ENCODE data around the gene PLXNB2. TPM values are rescaled to one million over a fixed set of nuclear protein-coding genes. Genes with fewer than 3 reads are reported as not detected.
"Not testable (repeated sequence)": the region's sequence is repeated elsewhere in the genome, so short reads cannot be mapped to it uniquely, and the experiment has no call there.

PLXNB2 gene
- total RNA-seq, 1 experiment from 2014 or later = 227 TPM

DNA sequence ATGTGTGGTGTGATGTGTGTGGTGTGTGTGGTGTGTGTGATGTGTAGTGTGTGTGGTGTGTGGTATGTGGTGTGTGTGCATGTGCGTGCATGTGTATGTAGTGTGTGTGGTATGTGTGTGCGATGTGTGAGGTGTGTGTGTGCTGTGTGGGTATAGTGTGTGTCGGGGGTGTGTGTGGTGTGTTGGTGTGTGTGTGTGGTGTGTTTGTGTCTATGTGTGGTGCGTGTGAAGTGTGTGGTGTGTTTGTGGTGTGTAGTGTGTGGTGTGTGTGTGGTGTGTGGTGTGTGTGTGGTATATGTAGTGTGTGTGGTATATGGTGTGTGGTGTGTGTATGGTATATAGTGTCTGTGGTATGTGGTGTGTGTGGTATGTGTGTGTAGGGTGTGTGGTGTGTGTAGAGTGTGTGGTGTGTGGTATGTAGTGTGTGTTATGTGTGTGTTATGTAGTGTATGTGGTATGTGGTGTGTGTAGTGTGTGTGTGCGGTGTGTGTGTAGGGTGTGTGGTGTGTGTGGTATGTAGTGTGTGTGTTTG lies 30.7 kb upstream of the PLXNB2 start:
- BruUV-seq (replicated peaks) = no TSS peak
- DNase-seq (ENCODE audit: low read depth, low spot score) = no peak
- ATAC-seq = no peak
- no peaks in the 10 kb centered on the region for H3K9me3 ChIP-seq (ENCODE audit: control insufficient read depth, insufficient read depth, low read depth, low read length)
- TF ChIP-seq, protein P1, sequence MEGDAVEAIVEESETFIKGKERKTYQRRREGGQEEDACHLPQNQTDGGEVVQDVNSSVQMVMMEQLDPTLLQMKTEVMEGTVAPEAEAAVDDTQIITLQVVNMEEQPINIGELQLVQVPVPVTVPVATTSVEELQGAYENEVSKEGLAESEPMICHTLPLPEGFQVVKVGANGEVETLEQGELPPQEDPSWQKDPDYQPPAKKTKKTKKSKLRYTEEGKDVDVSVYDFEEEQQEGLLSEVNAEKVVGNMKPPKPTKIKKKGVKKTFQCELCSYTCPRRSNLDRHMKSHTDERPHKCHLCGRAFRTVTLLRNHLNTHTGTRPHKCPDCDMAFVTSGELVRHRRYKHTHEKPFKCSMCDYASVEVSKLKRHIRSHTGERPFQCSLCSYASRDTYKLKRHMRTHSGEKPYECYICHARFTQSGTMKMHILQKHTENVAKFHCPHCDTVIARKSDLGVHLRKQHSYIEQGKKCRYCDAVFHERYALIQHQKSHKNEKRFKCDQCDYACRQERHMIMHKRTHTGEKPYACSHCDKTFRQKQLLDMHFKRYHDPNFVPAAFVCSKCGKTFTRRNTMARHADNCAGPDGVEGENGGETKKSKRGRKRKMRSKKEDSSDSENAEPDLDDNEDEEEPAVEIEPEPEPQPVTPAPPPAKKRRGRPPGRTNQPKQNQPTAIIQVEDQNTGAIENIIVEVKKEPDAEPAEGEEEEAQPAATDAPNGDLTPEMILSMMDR (IDR thresholded peaks at IDR 0.05) = no peak
- TF ChIP-seq SIN3A (IDR thresholded peaks at IDR 0.05; ENCODE audit: borderline replicate concordance, insufficient read depth, low read depth, low read length) (no peak), TCF7L2 (IDR thresholded peaks at IDR 0.05; ENCODE audit: low read depth, low read length) (no peak)
- TF ChIP-seq, protein P2, sequence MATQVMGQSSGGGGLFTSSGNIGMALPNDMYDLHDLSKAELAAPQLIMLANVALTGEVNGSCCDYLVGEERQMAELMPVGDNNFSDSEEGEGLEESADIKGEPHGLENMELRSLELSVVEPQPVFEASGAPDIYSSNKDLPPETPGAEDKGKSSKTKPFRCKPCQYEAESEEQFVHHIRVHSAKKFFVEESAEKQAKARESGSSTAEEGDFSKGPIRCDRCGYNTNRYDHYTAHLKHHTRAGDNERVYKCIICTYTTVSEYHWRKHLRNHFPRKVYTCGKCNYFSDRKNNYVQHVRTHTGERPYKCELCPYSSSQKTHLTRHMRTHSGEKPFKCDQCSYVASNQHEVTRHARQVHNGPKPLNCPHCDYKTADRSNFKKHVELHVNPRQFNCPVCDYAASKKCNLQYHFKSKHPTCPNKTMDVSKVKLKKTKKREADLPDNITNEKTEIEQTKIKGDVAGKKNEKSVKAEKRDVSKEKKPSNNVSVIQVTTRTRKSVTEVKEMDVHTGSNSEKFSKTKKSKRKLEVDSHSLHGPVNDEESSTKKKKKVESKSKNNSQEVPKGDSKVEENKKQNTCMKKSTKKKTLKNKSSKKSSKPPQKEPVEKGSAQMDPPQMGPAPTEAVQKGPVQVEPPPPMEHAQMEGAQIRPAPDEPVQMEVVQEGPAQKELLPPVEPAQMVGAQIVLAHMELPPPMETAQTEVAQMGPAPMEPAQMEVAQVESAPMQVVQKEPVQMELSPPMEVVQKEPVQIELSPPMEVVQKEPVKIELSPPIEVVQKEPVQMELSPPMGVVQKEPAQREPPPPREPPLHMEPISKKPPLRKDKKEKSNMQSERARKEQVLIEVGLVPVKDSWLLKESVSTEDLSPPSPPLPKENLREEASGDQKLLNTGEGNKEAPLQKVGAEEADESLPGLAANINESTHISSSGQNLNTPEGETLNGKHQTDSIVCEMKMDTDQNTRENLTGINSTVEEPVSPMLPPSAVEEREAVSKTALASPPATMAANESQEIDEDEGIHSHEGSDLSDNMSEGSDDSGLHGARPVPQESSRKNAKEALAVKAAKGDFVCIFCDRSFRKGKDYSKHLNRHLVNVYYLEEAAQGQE (IDR thresholded peaks at IDR 0.05; ENCODE audit: insufficient read depth in 1 of 2, low read depth in 2 of 2, low read length in 1 of 2) = no peak
- POLR2A ChIA-PET = no interaction called here
- H3K36me3 ChIP-seq (ENCODE audit: control insufficient read depth, insufficient read depth, low read length) = no peaks in the 10 kb centered on the region
- CTCF ChIA-PET = no interaction called here
- no peak overlapping the region for H3K27ac ChIP-seq (ENCODE audit: low read length)
- no peaks in the 10 kb centered on the region for H3K27me3 ChIP-seq (ENCODE audit: control insufficient read depth, insufficient read depth, low read length)
- H3K4me1 ChIP-seq (ENCODE audit: control insufficient read depth, insufficient read depth, low read length) = peaks cover 3% of the 10 kb centered on the region; the same call in 1 of the 2 replicates
- intact Hi-C loops (cut with micrococcal nuclease; ENCODE audit: unreplicated experiment) (no loop called here), in situ Hi-C loops (cut with HindIII; ENCODE audit: low pct_unique_long_range_greater_than_20kb, low sequenced_read_pairs) (no loop called here)
- no peak overlapping the region for H3K4me3 ChIP-seq (ENCODE audit: low read depth in 2 of 2, low read length in 2 of 2)

DNA sequence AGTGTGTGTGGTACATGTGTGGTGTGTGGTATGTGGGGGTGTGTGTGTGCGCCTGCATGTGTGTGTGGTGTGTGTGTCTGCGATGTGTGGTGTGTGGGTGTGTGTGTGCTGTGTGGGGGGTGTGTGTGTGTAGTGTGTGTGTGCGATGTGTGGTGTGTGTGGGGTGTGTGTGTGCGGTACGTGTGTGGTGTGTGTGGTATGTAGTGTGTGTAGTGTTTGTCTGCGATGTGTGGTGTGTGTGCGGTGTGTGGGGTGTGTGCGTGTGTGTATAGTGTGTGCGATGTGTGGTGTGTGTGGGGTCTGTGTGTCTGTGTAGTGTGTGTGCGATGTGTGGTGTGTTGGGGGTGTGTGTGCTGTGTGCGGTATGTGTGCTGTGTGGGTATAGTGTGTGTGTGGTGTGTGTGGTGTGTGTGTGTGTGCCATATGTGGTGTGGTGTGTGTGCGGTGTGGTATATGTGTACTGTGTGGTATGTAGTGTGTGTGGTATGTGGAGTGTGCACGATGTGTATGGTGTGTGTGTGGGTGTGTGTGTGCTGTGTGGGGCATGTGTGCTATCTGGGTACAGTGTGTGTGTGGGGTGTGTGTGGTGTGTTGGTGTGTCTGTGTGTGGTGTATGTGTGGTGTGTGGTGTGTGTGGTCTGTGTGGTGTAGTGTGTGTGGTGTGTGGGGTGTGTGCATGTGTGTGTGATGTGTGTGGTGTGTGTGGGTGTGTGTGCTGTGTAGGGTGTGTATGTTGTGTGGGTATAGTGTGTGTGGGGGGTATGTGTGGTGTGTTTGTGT lies 30.0 kb upstream of the PLXNB2 start:
- no peak for DNase-seq (ENCODE audit: low read depth, low spot score)
- POLR2A ChIA-PET = no interaction called here
- BruUV-seq (replicated peaks) = no TSS peak
- intact Hi-C loops (cut with micrococcal nuclease; ENCODE audit: unreplicated experiment) = no loop called here
- CTCF ChIA-PET = no interaction called here
- Histone ChIP-seq H3K27ac (ENCODE audit: low read length) (no peak overlapping the region), H3K4me3 (ENCODE audit: low read depth in 2 of 2, low read length in 2 of 2) (no peak overlapping the region), H3K36me3 (ENCODE audit: control insufficient read depth, insufficient read depth, low read length) (no peaks in the 10 kb centered on the region), H3K27me3 (ENCODE audit: control insufficient read depth, insufficient read depth, low read length) (no peaks in the 10 kb centered on the region), H3K4me1 (ENCODE audit: control insufficient read depth, insufficient read depth, low read length) (peaks cover 3% of the 10 kb centered on the region; the same call in 1 of the 2 replicates), H3K9me3 (ENCODE audit: control insufficient read depth, insufficient read depth, low read depth, low read length) (no peaks in the 10 kb centered on the region)
- no peak for ATAC-seq
- in situ Hi-C loops (cut with HindIII; ENCODE audit: low pct_unique_long_range_greater_than_20kb, low sequenced_read_pairs) = no loop called here
- TF ChIP-seq POLR2AphosphoS5 (IDR thresholded peaks at IDR 0.05; ENCODE audit: low read depth, low read length) (no peak), TCF7L2 (IDR thresholded peaks at IDR 0.05; ENCODE audit: low read depth, low read length) (no peak), SIN3A (IDR thresholded peaks at IDR 0.05; ENCODE audit: borderline replicate concordance, insufficient read depth, low read depth, low read length) (no peak)
- TF ChIP-seq, protein P1 (IDR thresholded peaks at IDR 0.05) = no peak
- TF ChIP-seq, protein P2 (IDR thresholded peaks at IDR 0.05; ENCODE audit: insufficient read depth in 1 of 2, low read depth in 2 of 2, low read length in 1 of 2) = no peak

DNA sequence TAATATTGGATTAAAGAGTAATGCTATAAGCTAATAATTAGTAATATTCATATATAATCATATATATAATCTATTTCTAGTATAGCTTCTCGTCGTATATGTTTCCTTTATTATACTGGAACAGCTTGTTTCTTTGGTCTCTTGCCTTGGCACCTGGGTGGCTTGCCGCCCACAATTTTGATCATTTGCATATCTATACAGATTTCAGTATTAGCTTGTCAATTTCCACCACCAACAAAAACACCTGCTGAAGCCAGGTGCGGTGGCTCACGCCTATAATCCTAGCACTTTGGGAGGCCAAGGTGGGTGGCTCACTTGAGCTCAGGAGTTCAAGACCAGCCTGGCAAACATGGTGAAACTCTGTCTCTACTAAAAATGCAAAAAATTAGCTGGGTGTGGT lies 27.0 kb upstream of the PLXNB2 start:
- intact Hi-C loops (cut with micrococcal nuclease; ENCODE audit: unreplicated experiment); H3K27ac ChIP-seq (ENCODE audit: low read length); POLR2A ChIA-PET; H3K9me3 ChIP-seq (ENCODE audit: control insufficient read depth, insufficient read depth, low read depth, low read length); DNase-seq (ENCODE audit: low read depth, low spot score); CTCF ChIA-PET; H3K36me3 ChIP-seq (ENCODE audit: control insufficient read depth, insufficient read depth, low read length); BruUV-seq (replicated peaks); ATAC-seq; H3K4me1 ChIP-seq (ENCODE audit: control insufficient read depth, insufficient read depth, low read length); H3K4me3 ChIP-seq (ENCODE audit: low read depth in 2 of 2, low read length in 2 of 2); in situ Hi-C loops (cut with HindIII; ENCODE audit: low pct_unique_long_range_greater_than_20kb, low sequenced_read_pairs); H3K27me3 ChIP-seq (ENCODE audit: control insufficient read depth, insufficient read depth, low read length): not testable (repeated sequence)

All from Panc1 (cell line).